Thoracic aorta (tissue), 2 donors: ENCODE measurements around the gene SFRP4. TPM values are rescaled to one million over a fixed set of nuclear protein-coding genes. Genes with fewer than 3 reads are reported as not detected.
"Not testable (repeated sequence)": the region's sequence is repeated elsewhere in the genome, so short reads cannot be mapped to it uniquely, and the experiment has no call there.

Experiments
- ATAC-seq: fragments of 150-250 bp; one replicate; pipeline ENCODE4 v1.8.0; 2017; ENCODE audit warnings: low read depth; ENCODE audit not compliant: insufficient number of reproducible peaks, low FRiP score
- DNase-seq: peaks from one replicate; pipeline ENCODE4 v3.0.0-alpha.2; 2020; ENCODE audit warnings: low spot score
- H3K27ac ChIP-seq, 2 donors: fragments of 200-600 bp; sonication (generic); 1 replicate in 1 of 2; 2 replicates in 1 of 2; pipeline ENCODE4 v1.5.1; 2016; ENCODE audit warnings: mild to moderate bottlenecking in 2 of 2, moderate library complexity in 2 of 2
- H3K27me3 ChIP-seq: fragments of 200-600 bp; sonication (generic); replicated peaks from 2 replicates; pipeline ENCODE4 v1.6.0; 2016; ENCODE audit warnings: mild to moderate bottlenecking; ENCODE audit not compliant: insufficient read depth
- H3K36me3 ChIP-seq: fragments of 200-600 bp; sonication (generic); one replicate; pipeline ENCODE4 v1.5.1; 2016
- H3K4me1 ChIP-seq, 2 donors: fragments of 200-600 bp; sonication (generic); 1 replicate in 1 of 2; 2 replicates in 1 of 2; pipeline versions ENCODE4 v1.5.1 to v1.6.0; 2016; ENCODE audit warnings: low read depth in 2 of 2, mild to moderate bottlenecking in 1 of 2; ENCODE audit not compliant: control insufficient read depth in 1 of 2
- H3K4me3 ChIP-seq: fragments of 200-600 bp; sonication (generic); 2 replicates; pipeline ENCODE4 v1.5.1; 2016; ENCODE audit warnings: mild to moderate bottlenecking
- H3K9me3 ChIP-seq: fragments of 200-600 bp; sonication (generic); 2 replicates; pipeline ENCODE4 v1.5.1; 2016
- CTCF ChIP-seq: fragments of 200-600 bp; sonication (generic); IDR thresholded peaks from one replicate; pipeline ENCODE4 v1.5.1; 2019; ENCODE audit warnings: antibody characterized with exemption
- total RNA-seq, 2 donors: library from RNA; depleted of rRNA; stranded (reverse); fragments of >200 nt; gene quantifications; one replicate each; pipeline versions ENCODE4 v1.1.0 to v1.2.3, GENCODE V29; 2016

The SFRP4 gene
- total RNA-seq, 2 donors from 2014 or later: 53.3 to 81.6 TPM

- Histone ChIP-seq H3K27ac (no peak overlapping the region), H3K4me1 (no peaks in the 10 kb centered on the region), H3K27me3 (no peaks in the 10 kb centered on the region), H3K4me3 (no peak overlapping the region), H3K36me3 (no peaks in the 10 kb centered on the region), H3K9me3 (no peaks in the 10 kb centered on the region)
- no peak for DNase-seq
- no peak for ATAC-seq
- no peak for TF ChIP-seq CTCF
Observed at GRCh38 chr7:37956791-37957190, 40.2 kb upstream of the SFRP4 start.

GRCh38 chr7:37954217-37954616, 37.6 kb upstream of the SFRP4 start:
- H3K27ac ChIP-seq, ATAC-seq, DNase-seq, H3K27me3 ChIP-seq, H3K36me3 ChIP-seq, H3K9me3 ChIP-seq, H3K4me1 ChIP-seq, H3K4me3 ChIP-seq: not testable (repeated sequence)

GRCh38 chr7:37952240-37952639, 35.6 kb upstream of the SFRP4 start:
- no peaks in the 10 kb centered on the region for H3K4me1 ChIP-seq
- no peak overlapping the region for H3K27ac ChIP-seq
- no peaks in the 10 kb centered on the region for H3K9me3 ChIP-seq
- H3K27me3 ChIP-seq: no peaks in the 10 kb centered on the region
- ATAC-seq: no peak
- H3K36me3 ChIP-seq: peaks cover 4% of the 10 kb centered on the region
- no peak for DNase-seq
- no peak for TF ChIP-seq CTCF
- H3K4me3 ChIP-seq: no peak overlapping the region

GRCh38 chr7:37947941-37948210, 31.3 kb upstream of the SFRP4 start:
- no peak overlapping the region for H3K27ac ChIP-seq
- no peak overlapping the region for H3K4me3 ChIP-seq
- peaks cover 4 to 8% of the 10 kb centered on the region in 2 donors for H3K4me1 ChIP-seq
- no peak for ATAC-seq
- no peak for DNase-seq
- H3K36me3 ChIP-seq: peaks cover 4% of the 10 kb centered on the region
- TF ChIP-seq CTCF: no peak
- H3K27me3 ChIP-seq: no peaks in the 10 kb centered on the region
- H3K9me3 ChIP-seq: no peaks in the 10 kb centered on the region

- H3K27me3 ChIP-seq: no peaks in the 10 kb centered on the region
- no peak for TF ChIP-seq CTCF
- H3K4me1 ChIP-seq: peaks cover 4 to 12% of the 10 kb centered on the region in 2 donors
- no peak overlapping the region for H3K27ac ChIP-seq
- no peaks in the 10 kb centered on the region for H3K9me3 ChIP-seq
- H3K4me3 ChIP-seq: no peak overlapping the region
- DNase-seq (no peak), ATAC-seq (no peak)
- H3K36me3 ChIP-seq: peaks cover 4% of the 10 kb centered on the region
Observed at GRCh38 chr7:37947138-37947940, 30.7 kb upstream of the SFRP4 start.

- DNase-seq (no peak), ATAC-seq (no peak)
- no peak overlapping the region for H3K4me3 ChIP-seq
- H3K9me3 ChIP-seq: no peaks in the 10 kb centered on the region
- peaks cover 4 to 12% of the 10 kb centered on the region in 2 donors for H3K4me1 ChIP-seq
- H3K27me3 ChIP-seq: no peaks in the 10 kb centered on the region
- peaks cover 2% of the 10 kb centered on the region for H3K36me3 ChIP-seq
- TF ChIP-seq CTCF: no peak
- H3K27ac ChIP-seq: no peak overlapping the region
Observed at GRCh38 chr7:37945336-37945735, 28.7 kb upstream of the SFRP4 start.
